K562 (cell line): Measurements from ENCODE around the gene OR13C8. TPM values are rescaled to one million over a fixed set of nuclear protein-coding genes. Genes with fewer than 3 reads are reported as not detected.

Experiments used
- ATAC-seq: fragments of 200-7000 bp; cut with Tn5 transposase; 3 replicates; pipeline ENCODE4 v1.9.1; 2020; ENCODE audit warnings: moderate library complexity
- BruUV-seq: library from RNA; stranded (reverse); fragments of 400-500 nt; replicated peaks from 2 replicates; lab custom pipeline; 2021; lab: Mats Ljungman, UMichigan
- CTCF ChIA-PET: fragments of 300-600 bp; formaldehyde crosslinking; extraction: SDS; loops from one replicate; lab custom pipeline; 2021; ENCODE audit warnings: low intra/inter-chr PET ratio; lab: Yijun Ruan, JAX
- POLR2A ChIA-PET: fragments of 300-600, 350-650 bp; sonication (Branson Sonifier 250); formaldehyde crosslinking; extraction: SDS; loops from one replicate; lab custom pipeline; 2021; ENCODE audit warnings: antibody characterized with exemption, inconsistent platforms; lab: Yijun Ruan, JAX
- DNase-seq, 4 experiments: peaks; one replicate each; pipeline versions ENCODE4 v3.0.0 to v3.0.0-alpha.2; 2011 to 2018; ENCODE audit warnings: low spot score in 3 of 4, mixed read lengths in 3 of 4; ENCODE audit errors: extremely low read depth in 1 of 4
- FAIRE-seq: peaks from 2 replicates; lab custom pipeline; 2011; peaks lifted over from hg19 to GRCh38; lab: Jason Lieb, UNC
- H2AFZ ChIP-seq: 2 replicates; pipeline ENCODE4 v1.6.0; 2011; ENCODE audit warnings: low read depth, low read length, control low read depth, inconsistent platforms
- H3K27ac ChIP-seq: fragments of 200-600 bp; 3 replicates; pipeline ENCODE4 v1.8.0; 2011; ENCODE audit warnings: low read depth, mild to moderate bottlenecking, control low read depth, inconsistent platforms, low read length, moderate library complexity, mixed read lengths; ENCODE audit errors: extremely low read depth
- H3K27me3 ChIP-seq, 2 experiments: fragments of 300-600 bp in 1 of 2; 2 replicates in 1 of 2; 3 replicates in 1 of 2; pipeline versions ENCODE4 v1.6.0 to v1.8.0; 2011; ENCODE audit warnings: inconsistent platforms in 2 of 2, low read length in 2 of 2, mild to moderate bottlenecking in 1 of 2, mixed read lengths in 1 of 2, moderate library complexity in 1 of 2; ENCODE audit not compliant: control insufficient read depth in 2 of 2, insufficient read depth in 2 of 2
- H3K36me3 ChIP-seq: fragments of 300-600 bp; 3 replicates; pipeline ENCODE4 v1.8.0; 2011; ENCODE audit warnings: mild to moderate bottlenecking, low read length, inconsistent platforms; ENCODE audit not compliant: control insufficient read depth, insufficient read depth
- H3K4me1 ChIP-seq, 2 experiments: fragments of 200-600 bp in 1 of 2; replicated peaks in 1 of 2; 2 replicates in 1 of 2; 3 replicates in 1 of 2; pipeline versions ENCODE4 v1.5.1 to v1.8.0; 2011; ENCODE audit warnings: inconsistent platforms in 2 of 2, low read length in 2 of 2, mild to moderate bottlenecking in 1 of 2, mixed read lengths in 1 of 2, moderate library complexity in 1 of 2; ENCODE audit not compliant: control insufficient read depth in 2 of 2, insufficient read depth in 2 of 2
- H3K4me2 ChIP-seq: 2 replicates; pipeline ENCODE4 v1.6.1; 2011; ENCODE audit warnings: low read length, control low read depth, inconsistent platforms, mixed read lengths; ENCODE audit not compliant: insufficient read depth
- H3K4me3 ChIP-seq: fragments of 200-600 bp; sonication (generic), shearing (Covaris generic); 2 replicates; pipeline ENCODE4 v1.5.1; 2016; ENCODE audit warnings: control low read depth, inconsistent platforms
- H3K79me2 ChIP-seq: fragments of 200-600 bp; 3 replicates; pipeline ENCODE4 v1.8.0; 2011; ENCODE audit warnings: low read length, inconsistent platforms; ENCODE audit not compliant: control insufficient read depth, insufficient read depth
- H3K9ac ChIP-seq, 2 experiments: 2 replicates each; pipeline versions ENCODE4 v1.6.0 to v1.6.1; 2011; ENCODE audit warnings: low read depth in 2 of 2, low read length in 2 of 2, control low read depth in 1 of 2, inconsistent platforms in 1 of 2, mild to moderate bottlenecking in 1 of 2, mixed read lengths in 1 of 2; ENCODE audit not compliant: insufficient read depth in 1 of 2
- H3K9me1 ChIP-seq: one replicate; pipeline ENCODE4 v1.6.0; 2011; ENCODE audit warnings: inconsistent platforms, mild to moderate bottlenecking, low read length, moderate library complexity; ENCODE audit not compliant: control insufficient read depth, insufficient read depth
- H3K9me3 ChIP-seq: replicated peaks from 2 replicates; pipeline ENCODE4 v1.5.1; 2011; ENCODE audit warnings: low read depth, low read length, inconsistent platforms; ENCODE audit not compliant: control insufficient read depth, insufficient read depth
- H4K20me1 ChIP-seq: replicated peaks from 2 replicates; pipeline ENCODE4 v1.6.1; 2011; ENCODE audit warnings: low read length, inconsistent platforms, mixed read lengths; ENCODE audit not compliant: control insufficient read depth, insufficient read depth
- HEY1 ChIP-seq: fragments of 250-450 bp; sonication (Bioruptor Pico); IDR thresholded peaks from 2 replicates; pipeline ENCODE4 v1.5.0; 2020; ENCODE audit warnings: mild to moderate bottlenecking, moderate library complexity, borderline replicate concordance
- MBD2 ChIP-seq: sonication (generic); IDR thresholded peaks from 2 replicates; pipeline ENCODE4 v1.6.1; 2016; ENCODE audit warnings: low read depth, borderline replicate concordance
- MYNN ChIP-seq, 2 experiments: sonication (generic); formaldehyde crosslinking in 1 of 2; IDR thresholded peaks; 2 replicates each; pipeline versions ENCODE4 v1.5.0 to v1.6.1; 2016 to 2020; ENCODE audit warnings: antibody characterized with exemption in 1 of 2, missing genetic modification reagents in 1 of 2
- PTRF ChIP-seq: fragments of 450-650 bp; IDR thresholded peaks from 2 replicates; pipeline ENCODE4 v1.6.1; 2016; ENCODE audit warnings: mild to moderate bottlenecking, missing genetic modification characterization, missing compliant biosample characterization
- WGBS: fragments of 100-300 bp; shearing (Covaris generic); methylation state at CpG from one replicate; pipeline ENCODE4 v1.1.6; 2016; ENCODE audit warnings: low coverage, mixed read lengths; ENCODE audit not compliant: insufficient coverage; ENCODE audit errors: missing lambda C conversion rate; 5-methylcytosine and 5-hydroxymethylcytosine counted together
- in situ Hi-C: fragments of 300-500 bp; cut with MboI; formaldehyde crosslinking; loops from 4 replicates; pipeline ENCODE4 v1.15.0; 2018; ENCODE audit warnings: inconsistent platforms, mixed read lengths
- intact Hi-C: fragments of 100-400 bp; cut with micrococcal nuclease; formaldehyde crosslinking; loops from 2 replicates; pipeline ENCODE4 v1.14.2; 2022
- polyA plus RNA-seq, 8 experiments: library from polyadenylated mRNA; depleted of rRNA in 4 of 8; stranded (reverse) in 5 of 8; unstranded in 3 of 8; fragments of >200 nt; fragmentation: Nextera tagmentation in 2 of 8; fragmentation: Illumina TruSeq in 1 of 8; extraction: Ambion mirVana in 2 of 8; extraction: Trizol in 1 of 8; gene quantifications; 2 replicates each; pipeline versions ENCODE4 v1.2.1 to v1.2.3, GENCODE V29; 2011 to 2014; ENCODE audit warnings: inconsistent platforms in 1 of 8, missing spikeins in 1 of 8
- total RNA-seq, 7 experiments: library from RNA; depleted of rRNA in 6 of 7; stranded (reverse); fragments of >200 nt in 6 of 7; fragmentation: Illumina TruSeq in 2 of 7; extraction: Trizol in 2 of 7; gene quantifications; 2 replicates each; pipeline versions ENCODE4 v1.2.1 to v1.2.3, GENCODE V29; 2011 to 2021; ENCODE audit warnings: low replicate concordance in 1 of 7
- TF ChIP-seq, protein P1 (sequence below): fragments of 250-450 bp; sonication (Bioruptor Pico); IDR thresholded peaks from 2 replicates; pipeline ENCODE4 v1.5.0; 2021

The OR13C8 gene
- total and polyA plus RNA-seq, 9 of the 15 experiments (the other 6 are each of a cell fraction or from before 2014, with no cell fraction given): not detected

- Histone ChIP-seq H3K36me3 (no peaks in the 10 kb centered on the region), H4K20me1 (no peaks in the 10 kb centered on the region), H3K9me1 (no peaks in the 10 kb centered on the region), H3K4me3 (no peak overlapping the region), H3K27ac (no peak overlapping the region), H3K79me2 (no peaks in the 10 kb centered on the region), H3K4me2 (no peak overlapping the region), H3K4me1 (no peaks in the 10 kb centered on the region), H3K9me3 (no peaks in the 10 kb centered on the region), H3K27me3 (no peaks in the 10 kb centered on the region), H3K9ac (no peak overlapping the region), H2AFZ (no peak overlapping the region)
- ATAC-seq: no peak
- no TSS peak for BruUV-seq
- POLR2A ChIA-PET: no interaction called here
- DNase-seq: no peak
- intact Hi-C loops (loop anchor here (10.0 kb wide), 1 partner anchor 64 kb away; no protein-coding TSS in a partner anchor), in situ Hi-C loops (no loop called here)
- no peak for FAIRE-seq
- CTCF ChIA-PET: no interaction called here
- no peak for TF ChIP-seq MYNN (IDR thresholded peaks at IDR 0.05)
- no peak for TF ChIP-seq MYNN (CRISPR knock-in tag; IDR thresholded peaks at IDR 0.05)
- no peak for TF ChIP-seq HEY1 (CRISPR knock-in tag)
- TF ChIP-seq PTRF (tag): no peak
- no peak for TF ChIP-seq MBD2
- 0% methylated on average over 1 of the region's 1 CpG for WGBS
Measured at GRCh38 chr9:104608336-104608735, 39.4 kb downstream of the OR13C8 start.

- in situ Hi-C loops: no loop called here
- no peaks in the 10 kb centered on the region for H4K20me1 ChIP-seq
- WGBS: 5% methylated on average over 2 of the region's 2 CpGs
- H3K36me3 ChIP-seq: no peaks in the 10 kb centered on the region
- POLR2A ChIA-PET: no interaction called here
- no peak overlapping the region for H3K4me2 ChIP-seq
- H3K27me3 ChIP-seq: no peaks in the 10 kb centered on the region
- TF ChIP-seq, protein P1, sequence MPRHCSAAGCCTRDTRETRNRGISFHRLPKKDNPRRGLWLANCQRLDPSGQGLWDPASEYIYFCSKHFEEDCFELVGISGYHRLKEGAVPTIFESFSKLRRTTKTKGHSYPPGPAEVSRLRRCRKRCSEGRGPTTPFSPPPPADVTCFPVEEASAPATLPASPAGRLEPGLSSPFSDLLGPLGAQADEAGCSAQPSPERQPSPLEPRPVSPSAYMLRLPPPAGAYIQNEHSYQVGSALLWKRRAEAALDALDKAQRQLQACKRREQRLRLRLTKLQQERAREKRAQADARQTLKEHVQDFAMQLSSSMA (CRISPR knock-in tag): no peak
- TF ChIP-seq, all 486 proteins: peak for 0
- CTCF ChIA-PET: no interaction called here
- H3K9ac ChIP-seq: no peak overlapping the region
- no peaks in the 10 kb centered on the region for H3K4me1 ChIP-seq
- H3K4me3 ChIP-seq: no peak overlapping the region
- H3K79me2 ChIP-seq: no peaks in the 10 kb centered on the region
- H3K9me1 ChIP-seq: no peaks in the 10 kb centered on the region
- BruUV-seq: no TSS peak
- FAIRE-seq (no peak), ATAC-seq (no peak), DNase-seq (no peak)
- no peak overlapping the region for H3K27ac ChIP-seq
- H2AFZ ChIP-seq: no peak overlapping the region
- no peaks in the 10 kb centered on the region for H3K9me3 ChIP-seq
- intact Hi-C loops: no loop called here
Measured at GRCh38 chr9:104611213-104611612, 42.2 kb downstream of the OR13C8 start.
